ENCODE data around the gene ABCG5. TPM values are rescaled to one million over a fixed set of nuclear protein-coding genes. Genes with fewer than 3 reads are reported as not detected.

ABCG5 gene
- total RNA-seq, 1 donor from 2014 or later: not detected

- H3K4me3 ChIP-seq (ENCODE audit: low read depth, low read length): no peak overlapping the region
Measured at GRCh38 chr2:43824512-43824911, 14.1 kb downstream of the ABCG5 start.

GRCh38 chr2:43823751-43824150 is 14.9 kb downstream of the ABCG5 start:
- Histone ChIP-seq H3K27me3 (ENCODE audit: control insufficient read depth, insufficient read depth, low read length) (no peaks in the 10 kb centered on the region), H3K36me3 (ENCODE audit: control insufficient read depth, insufficient read depth, low read length) (no peaks in the 10 kb centered on the region), H3K4me3 (ENCODE audit: low read depth, low read length) (no peak overlapping the region)
- no peak for TF ChIP-seq CTCF (IDR thresholded peaks at IDR 0.05; ENCODE audit: insufficient read depth, low read length, severe bottlenecking)
- DNase-seq (ENCODE audit: low read depth) (no peak), FAIRE-seq (no peak)

More at GRCh38 chr2:43824512-43824911, 14.1 kb downstream of the ABCG5 start:
- TF ChIP-seq CTCF (IDR thresholded peaks at IDR 0.05; ENCODE audit: insufficient read depth, low read length, severe bottlenecking): no peak
- H3K27me3 ChIP-seq (ENCODE audit: control insufficient read depth, insufficient read depth, low read length): no peaks in the 10 kb centered on the region
- no peaks in the 10 kb centered on the region for H3K36me3 ChIP-seq (ENCODE audit: control insufficient read depth, insufficient read depth, low read length)
- FAIRE-seq: no peak
- DNase-seq (ENCODE audit: low read depth): no peak

GRCh38 chr2:43822839-43823238 is 15.8 kb downstream of the ABCG5 start:
- peak; percentile 55 for FAIRE-seq

GRCh38 chr2:43819491-43820163 is 19.0 kb downstream of the ABCG5 start:
- DNase-seq (ENCODE audit: low read depth) (no peak), FAIRE-seq (no peak)
- H3K4me3 ChIP-seq (ENCODE audit: low read depth, low read length): no peak overlapping the region
- H3K27me3 ChIP-seq (ENCODE audit: control insufficient read depth, insufficient read depth, low read length): no peaks in the 10 kb centered on the region
- no peak for TF ChIP-seq CTCF (IDR thresholded peaks at IDR 0.05; ENCODE audit: insufficient read depth, low read length, severe bottlenecking)
- H3K36me3 ChIP-seq (ENCODE audit: control insufficient read depth, insufficient read depth, low read length): no peaks in the 10 kb centered on the region

More at GRCh38 chr2:43822839-43823238, 15.8 kb downstream of the ABCG5 start:
- Histone ChIP-seq H3K27me3 (ENCODE audit: control insufficient read depth, insufficient read depth, low read length) (no peaks in the 10 kb centered on the region), H3K36me3 (ENCODE audit: control insufficient read depth, insufficient read depth, low read length) (no peaks in the 10 kb centered on the region), H3K4me3 (ENCODE audit: low read depth, low read length) (no peak overlapping the region)
- DNase-seq (ENCODE audit: low read depth): no peak
- TF ChIP-seq CTCF (IDR thresholded peaks at IDR 0.05; ENCODE audit: insufficient read depth, low read length, severe bottlenecking): no peak

GRCh38 chr2:43818761-43819160 is 19.9 kb downstream of the ABCG5 start:
- Histone ChIP-seq H3K27me3 (ENCODE audit: control insufficient read depth, insufficient read depth, low read length) (no peaks in the 10 kb centered on the region), H3K4me3 (ENCODE audit: low read depth, low read length) (no peak overlapping the region), H3K36me3 (ENCODE audit: control insufficient read depth, insufficient read depth, low read length) (no peaks in the 10 kb centered on the region)
- FAIRE-seq (no peak), DNase-seq (ENCODE audit: low read depth) (peak; percentile 40)
- TF ChIP-seq CTCF (IDR thresholded peaks at IDR 0.05; ENCODE audit: insufficient read depth, low read length, severe bottlenecking): no peak

GRCh38 chr2:43814711-43815110 is 23.9 kb downstream of the ABCG5 start:
- FAIRE-seq (no peak), DNase-seq (ENCODE audit: low read depth) (no peak)
- H3K4me3 ChIP-seq (ENCODE audit: low read depth, low read length): no peak overlapping the region
- no peak for TF ChIP-seq CTCF (IDR thresholded peaks at IDR 0.05; ENCODE audit: insufficient read depth, low read length, severe bottlenecking)
- H3K27me3 ChIP-seq (ENCODE audit: control insufficient read depth, insufficient read depth, low read length): no peaks in the 10 kb centered on the region
- H3K36me3 ChIP-seq (ENCODE audit: control insufficient read depth, insufficient read depth, low read length): no peaks in the 10 kb centered on the region
